ENCODE data around the gene LMBRD2.

Gene LMBRD2

DNA sequence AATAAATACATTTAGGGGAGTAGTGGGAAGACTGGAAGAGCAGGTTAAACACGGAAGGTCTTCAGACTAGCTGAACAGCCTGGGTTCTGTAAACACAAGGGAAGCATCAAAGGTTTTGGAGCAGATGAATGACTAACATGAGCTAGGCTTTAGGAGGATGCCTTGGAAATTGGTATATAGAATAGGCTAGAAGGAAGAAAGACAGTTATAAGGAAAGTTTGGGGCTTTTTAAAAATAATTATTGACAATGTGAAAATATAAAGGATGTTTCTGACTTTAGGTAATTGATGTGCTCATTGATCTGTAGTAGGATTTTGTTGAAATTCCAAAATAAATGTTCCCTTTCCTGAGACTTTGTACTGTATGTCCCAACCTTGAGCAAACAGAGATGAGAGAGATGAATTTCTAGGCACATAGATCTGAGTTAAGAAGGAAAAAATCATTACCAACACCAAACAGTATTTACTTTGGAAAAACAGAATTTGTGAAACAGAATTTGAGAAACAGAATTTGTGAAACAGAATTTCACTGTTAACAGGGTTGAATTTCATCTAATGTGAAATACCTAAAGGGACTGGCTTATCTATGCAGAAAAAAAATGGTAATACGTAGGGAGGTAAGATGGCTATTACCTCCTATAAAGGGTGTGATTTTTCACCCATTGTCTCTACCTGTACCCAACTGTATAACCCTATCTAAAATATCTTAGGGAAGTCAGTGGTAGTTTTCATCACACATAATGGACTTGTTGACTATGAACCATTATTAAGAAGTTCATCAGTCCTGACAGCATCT lies 29.1 kb upstream of the LMBRD2 start:
- no peak overlapping the region for H3K27ac ChIP-seq
- TF ChIP-seq ZFX (IDR thresholded peaks at IDR 0.05; ENCODE audit: borderline replicate concordance) (no peak), CTCF (IDR thresholded peaks at IDR 0.05) (no peak)

DNA sequence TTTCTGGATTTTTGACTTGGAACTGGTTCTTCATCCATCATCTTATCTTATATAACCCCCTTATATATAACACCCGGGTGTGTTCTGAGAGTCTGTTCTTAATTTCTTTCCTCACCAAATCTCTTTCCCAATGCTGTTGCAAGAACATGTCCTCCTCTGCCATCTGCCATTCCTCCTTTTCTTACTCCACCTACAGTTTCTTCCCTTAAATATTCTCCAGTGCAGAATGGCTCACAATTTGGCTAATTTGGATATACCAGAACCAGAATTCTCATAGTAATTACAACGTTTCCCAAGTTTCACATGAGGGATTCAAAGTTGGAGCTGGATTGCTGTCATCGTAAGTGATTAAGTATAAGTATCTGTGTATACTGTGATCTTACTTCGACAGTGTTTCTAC lies 28.3 kb upstream of the LMBRD2 start:
- no peak for TF ChIP-seq CTCF (IDR thresholded peaks at IDR 0.05)
- no peak for TF ChIP-seq ZFX (IDR thresholded peaks at IDR 0.05; ENCODE audit: borderline replicate concordance)

DNA sequence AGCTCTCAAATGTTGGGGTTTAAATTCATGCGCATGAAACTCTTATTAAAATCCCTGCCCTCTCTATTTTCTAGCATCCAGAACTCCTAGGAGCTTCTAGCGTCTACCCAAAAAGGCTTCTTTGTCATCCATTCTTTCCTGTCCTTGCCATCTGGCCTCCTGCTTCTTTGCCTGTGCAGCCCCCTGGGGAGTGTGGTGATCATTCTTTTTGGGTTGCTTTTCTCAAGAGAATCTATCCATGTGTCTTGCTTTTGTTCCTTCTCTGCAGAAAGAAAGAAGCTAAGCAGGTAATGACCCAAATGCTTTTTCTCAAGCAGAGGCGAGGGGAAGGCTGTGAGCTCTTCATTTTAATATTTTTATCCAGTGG lies 26.8 kb upstream of the LMBRD2 start:
- no peak overlapping the region for H3K27ac ChIP-seq

More for the DNA sequence above, 28.3 kb upstream of the LMBRD2 start:
- no peak overlapping the region for H3K27ac ChIP-seq

GRCh38 chr5:36177715-36178523 lies 26.2 kb upstream of the LMBRD2 start:
- TF ChIP-seq CTCF (IDR thresholded peaks at IDR 0.05) (peak; percentile 76), ZFX (IDR thresholded peaks at IDR 0.05; ENCODE audit: borderline replicate concordance) (no peak)
- no peak overlapping the region for H3K27ac ChIP-seq

More for the DNA sequence above, 26.8 kb upstream of the LMBRD2 start:
- no peak for TF ChIP-seq ZFX (IDR thresholded peaks at IDR 0.05; ENCODE audit: borderline replicate concordance)
- TF ChIP-seq CTCF (IDR thresholded peaks at IDR 0.05), result no peak

- TF ChIP-seq CTCF (IDR thresholded peaks at IDR 0.05), result no peak
- TF ChIP-seq ZFX (IDR thresholded peaks at IDR 0.05; ENCODE audit: borderline replicate concordance), result no peak
- no peak overlapping the region for H3K27ac ChIP-seq
Measured at GRCh38 chr5:36177154-36177553, 25.5 kb upstream of the LMBRD2 start.

- H3K27ac ChIP-seq, result no peak overlapping the region
- no peak for TF ChIP-seq ZFX (IDR thresholded peaks at IDR 0.05; ENCODE audit: borderline replicate concordance)
- no peak for TF ChIP-seq CTCF (IDR thresholded peaks at IDR 0.05)
Measured at GRCh38 chr5:36175043-36175442, 23.4 kb upstream of the LMBRD2 start.

DNA sequence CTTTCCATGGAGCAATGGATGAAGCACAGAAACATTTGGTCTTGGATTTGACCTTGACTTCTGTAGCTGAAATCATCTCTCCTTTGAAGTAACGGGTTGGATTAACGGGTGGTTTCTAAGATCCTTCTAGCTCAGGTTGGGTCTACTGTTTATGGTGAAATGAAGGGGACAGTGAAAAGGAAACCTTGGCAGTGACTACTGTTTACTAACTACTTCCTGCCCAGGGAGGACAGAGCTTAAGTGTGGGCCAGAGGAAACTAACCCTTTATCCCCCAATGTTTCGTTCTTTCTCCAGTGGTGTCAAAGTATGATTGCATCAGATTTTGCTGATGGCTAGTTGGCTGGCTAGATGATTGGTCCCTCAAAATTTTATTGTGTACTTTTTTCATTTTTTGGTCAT lies 22.4 kb upstream of the LMBRD2 start:
- TF ChIP-seq CTCF (IDR thresholded peaks at IDR 0.05) (no peak), ZFX (IDR thresholded peaks at IDR 0.05; ENCODE audit: borderline replicate concordance) (no peak)
- H3K27ac ChIP-seq, result no peak overlapping the region

Measured in 22Rv1 (cell line).